Lower leg skin (tissue), 3 donors: ENCODE measurements around the gene TNFAIP8.

Source experiments
- POLR2A ChIP-seq, 2 donors: fragments of 450-650 bp; IDR thresholded peaks; one replicate each; pipeline ENCODE4 v1.6.1; 2016 to 2017; ENCODE audit warnings: antibody characterized with exemption in 2 of 2, mild to moderate bottlenecking in 1 of 2, moderate library complexity in 1 of 2
- TF ChIP-seq, protein P1 (sequence below), 3 donors: fragments of 450-650 bp; IDR thresholded peaks; one replicate each; pipeline ENCODE4 v1.5.1; 2016; ENCODE audit warnings: antibody characterized with exemption in 3 of 3, mild to moderate bottlenecking in 3 of 3, moderate library complexity in 2 of 3

DNA sequence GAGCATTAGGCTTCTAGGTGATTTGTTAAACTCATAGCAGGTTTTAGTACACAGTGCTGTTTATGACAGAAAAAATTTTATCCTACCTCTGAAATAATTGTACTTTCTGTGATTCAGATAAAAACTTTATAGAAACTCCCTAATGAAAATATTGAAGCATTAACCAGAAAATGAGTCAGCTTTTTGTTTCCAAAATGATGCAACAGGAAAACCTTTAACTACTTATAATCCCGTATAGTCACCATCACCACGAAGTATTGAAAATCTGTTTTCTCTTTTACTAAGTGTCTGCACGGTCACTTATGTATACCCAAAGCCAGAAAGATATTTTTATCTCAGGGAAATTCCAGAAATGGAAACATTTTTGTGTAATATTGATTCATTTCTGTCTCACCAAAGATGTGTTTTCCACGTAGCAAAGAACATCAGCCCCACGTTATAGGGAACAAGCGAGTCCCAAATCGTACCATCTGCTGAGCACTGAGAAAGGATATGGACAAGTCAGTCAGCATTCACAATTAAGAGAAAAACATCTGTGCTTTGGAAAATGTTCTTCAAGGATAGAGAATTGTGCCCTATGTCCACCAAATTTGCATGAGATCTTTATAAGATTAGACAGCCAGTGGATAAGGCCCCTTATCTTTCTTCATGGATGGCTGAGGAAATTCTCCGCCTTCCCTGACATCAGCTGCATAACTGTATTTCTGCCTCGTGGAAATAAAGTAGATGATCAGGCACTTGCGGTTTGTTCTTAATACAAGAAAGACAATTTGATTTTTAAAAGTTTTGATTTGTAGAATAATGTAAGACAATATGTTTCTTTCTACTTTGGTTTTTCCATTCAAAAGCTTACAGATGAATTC is 41.9 kb downstream of the TNFAIP8 start:
- TF ChIP-seq, protein P1, sequence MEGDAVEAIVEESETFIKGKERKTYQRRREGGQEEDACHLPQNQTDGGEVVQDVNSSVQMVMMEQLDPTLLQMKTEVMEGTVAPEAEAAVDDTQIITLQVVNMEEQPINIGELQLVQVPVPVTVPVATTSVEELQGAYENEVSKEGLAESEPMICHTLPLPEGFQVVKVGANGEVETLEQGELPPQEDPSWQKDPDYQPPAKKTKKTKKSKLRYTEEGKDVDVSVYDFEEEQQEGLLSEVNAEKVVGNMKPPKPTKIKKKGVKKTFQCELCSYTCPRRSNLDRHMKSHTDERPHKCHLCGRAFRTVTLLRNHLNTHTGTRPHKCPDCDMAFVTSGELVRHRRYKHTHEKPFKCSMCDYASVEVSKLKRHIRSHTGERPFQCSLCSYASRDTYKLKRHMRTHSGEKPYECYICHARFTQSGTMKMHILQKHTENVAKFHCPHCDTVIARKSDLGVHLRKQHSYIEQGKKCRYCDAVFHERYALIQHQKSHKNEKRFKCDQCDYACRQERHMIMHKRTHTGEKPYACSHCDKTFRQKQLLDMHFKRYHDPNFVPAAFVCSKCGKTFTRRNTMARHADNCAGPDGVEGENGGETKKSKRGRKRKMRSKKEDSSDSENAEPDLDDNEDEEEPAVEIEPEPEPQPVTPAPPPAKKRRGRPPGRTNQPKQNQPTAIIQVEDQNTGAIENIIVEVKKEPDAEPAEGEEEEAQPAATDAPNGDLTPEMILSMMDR (IDR thresholded peaks at IDR 0.05) = no peak
- no peak for TF ChIP-seq POLR2A (IDR thresholded peaks at IDR 0.05)
